ENCODE data around the gene CITED2.

DNA sequence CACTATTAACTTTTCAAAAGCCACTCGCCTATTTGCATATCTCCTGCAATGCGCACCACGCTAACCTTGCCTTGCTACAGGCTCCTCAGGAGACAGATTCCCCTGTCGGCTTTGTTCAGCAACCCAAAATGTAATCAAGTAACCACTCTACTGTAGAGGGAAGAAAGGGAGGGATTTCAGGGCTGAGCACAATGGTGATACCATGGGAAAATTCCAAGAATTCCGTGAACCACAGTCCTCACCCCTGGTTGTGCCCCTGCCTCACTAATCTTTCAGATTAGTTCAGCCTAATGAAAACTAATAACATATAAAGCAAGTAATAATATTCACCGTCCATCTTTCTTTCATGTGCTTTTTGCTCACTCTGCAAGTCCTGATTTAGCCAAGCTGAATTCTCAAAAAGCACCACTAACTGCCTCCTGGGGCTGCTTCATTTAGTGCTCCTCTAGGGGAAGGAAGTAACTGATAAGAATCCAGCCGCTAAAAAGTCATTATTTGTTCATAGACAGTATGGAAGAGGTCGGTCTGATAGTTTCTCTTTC is 6.6 kb downstream of the CITED2 start:
- no peak for TF ChIP-seq ZFX (IDR thresholded peaks at IDR 0.05)
- TF ChIP-seq, protein P1, sequence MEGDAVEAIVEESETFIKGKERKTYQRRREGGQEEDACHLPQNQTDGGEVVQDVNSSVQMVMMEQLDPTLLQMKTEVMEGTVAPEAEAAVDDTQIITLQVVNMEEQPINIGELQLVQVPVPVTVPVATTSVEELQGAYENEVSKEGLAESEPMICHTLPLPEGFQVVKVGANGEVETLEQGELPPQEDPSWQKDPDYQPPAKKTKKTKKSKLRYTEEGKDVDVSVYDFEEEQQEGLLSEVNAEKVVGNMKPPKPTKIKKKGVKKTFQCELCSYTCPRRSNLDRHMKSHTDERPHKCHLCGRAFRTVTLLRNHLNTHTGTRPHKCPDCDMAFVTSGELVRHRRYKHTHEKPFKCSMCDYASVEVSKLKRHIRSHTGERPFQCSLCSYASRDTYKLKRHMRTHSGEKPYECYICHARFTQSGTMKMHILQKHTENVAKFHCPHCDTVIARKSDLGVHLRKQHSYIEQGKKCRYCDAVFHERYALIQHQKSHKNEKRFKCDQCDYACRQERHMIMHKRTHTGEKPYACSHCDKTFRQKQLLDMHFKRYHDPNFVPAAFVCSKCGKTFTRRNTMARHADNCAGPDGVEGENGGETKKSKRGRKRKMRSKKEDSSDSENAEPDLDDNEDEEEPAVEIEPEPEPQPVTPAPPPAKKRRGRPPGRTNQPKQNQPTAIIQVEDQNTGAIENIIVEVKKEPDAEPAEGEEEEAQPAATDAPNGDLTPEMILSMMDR (conservative IDR thresholded peaks at IDR 0.05): no peak

Data from C4-2B (cell line).